KMS-11 (cell line): ENCODE data around the gene PRSS56.
A peak's percentile ranks its signal among the peaks of the same experiment; 100 is the strongest.

Source experiments
- H2AFZ ChIP-seq: fragments of 200-600 bp; sonication (generic); 2 replicates; pipeline ENCODE4 v1.6.1; 2016; ENCODE audit warnings: antibody characterized with exemption, mixed run types, low read depth
- H3K27ac ChIP-seq: fragments of 200-600 bp; sonication (generic); 2 replicates; pipeline ENCODE4 v1.6.1; 2016; ENCODE audit warnings: mild to moderate bottlenecking, mixed run types
- H3K27me3 ChIP-seq: fragments of 200-600 bp; sonication (generic); 2 replicates; pipeline ENCODE4 v1.6.1; 2017; ENCODE audit warnings: mild to moderate bottlenecking, low read depth, mixed run types, moderate library complexity; ENCODE audit not compliant: insufficient read depth
- H3K36me3 ChIP-seq: fragments of 200-600 bp; sonication (generic); 2 replicates; pipeline ENCODE4 v1.6.1; 2017; ENCODE audit warnings: mild to moderate bottlenecking, mixed run types; ENCODE audit not compliant: insufficient read depth
- H3K4me1 ChIP-seq: fragments of 200-600 bp; sonication (generic); 2 replicates; pipeline ENCODE4 v1.6.1; 2016; ENCODE audit warnings: mild to moderate bottlenecking, low read depth, mixed run types; ENCODE audit not compliant: poor library complexity, severe bottlenecking
- H3K4me2 ChIP-seq: fragments of 200-600 bp; sonication (generic); 2 replicates; pipeline ENCODE4 v1.7.0; 2016; ENCODE audit warnings: mild to moderate bottlenecking, mixed run types
- H3K4me3 ChIP-seq: fragments of 200-600 bp; sonication (generic); IDR thresholded peaks from 2 replicates; pipeline ENCODE4 v1.6.1; 2017; ENCODE audit warnings: low read depth, low read length, mixed read lengths; ENCODE audit not compliant: insufficient read depth
- H3K79me2 ChIP-seq: fragments of 200-600 bp; sonication (generic); 2 replicates; pipeline ENCODE4 v1.6.1; 2016; ENCODE audit warnings: low read depth, mixed run types; ENCODE audit not compliant: insufficient read depth
- H3K9ac ChIP-seq: fragments of 200-600 bp; sonication (generic); 2 replicates; pipeline ENCODE4 v1.6.1; 2016; ENCODE audit warnings: mild to moderate bottlenecking, mixed run types
- H4K20me1 ChIP-seq: fragments of 200-600 bp; sonication (generic); 2 replicates; pipeline ENCODE4 v1.6.1; 2016; ENCODE audit warnings: mild to moderate bottlenecking, mixed run types; ENCODE audit not compliant: insufficient read depth
- CTCF ChIP-seq: fragments of 200-600 bp; sonication (generic); conservative IDR thresholded peaks from 2 replicates; pipeline ENCODE4 v1.6.1; 2017; ENCODE audit warnings: low read depth, mild to moderate bottlenecking, antibody characterized with exemption, low read length, moderate library complexity, mixed read lengths

Gene PRSS56

DNA sequence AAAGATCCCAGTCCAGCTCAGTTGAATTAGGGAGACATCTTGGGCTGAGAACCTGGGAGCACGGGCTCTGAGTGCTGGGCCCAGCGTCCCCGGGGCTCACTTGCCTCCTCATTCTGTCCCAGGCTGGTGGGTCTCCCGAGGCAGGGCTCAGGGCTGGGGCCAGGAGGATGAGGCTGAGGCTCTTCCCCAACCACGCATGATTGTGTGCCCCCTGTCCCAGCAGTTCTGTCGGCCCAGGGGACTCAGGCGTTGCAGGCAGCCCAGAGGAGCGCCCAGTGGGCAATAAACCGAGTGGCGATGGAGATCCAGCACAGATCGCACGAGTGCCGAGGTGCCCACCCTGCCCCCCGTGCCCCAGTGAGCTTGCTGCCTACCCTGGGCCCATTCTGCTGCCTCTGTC, 910 bp downstream of the PRSS56 start:
- Histone ChIP-seq H3K27me3 (peaks cover 41% of the 10 kb centered on the region), H4K20me1 (no peaks in the 10 kb centered on the region), H3K9ac (no peak overlapping the region), H3K4me1 (no peaks in the 10 kb centered on the region), H3K79me2 (no peaks in the 10 kb centered on the region), H3K4me3 (no peak overlapping the region), H3K27ac (no peak overlapping the region), H3K4me2 (no peak overlapping the region), H3K36me3 (no peaks in the 10 kb centered on the region), H2AFZ (no peak overlapping the region)
- TF ChIP-seq CTCF, result no peak

- no peak overlapping the region for H3K9ac ChIP-seq
- H2AFZ ChIP-seq, result no peak overlapping the region; the same call in 1 of the 2 replicates
- no peak overlapping the region for H3K4me3 ChIP-seq
- peaks cover 41% of the 10 kb centered on the region for H3K27me3 ChIP-seq
- no peaks in the 10 kb centered on the region for H4K20me1 ChIP-seq
- no peak overlapping the region for H3K27ac ChIP-seq
- no peak overlapping the region for H3K4me2 ChIP-seq
- no peaks in the 10 kb centered on the region for H3K4me1 ChIP-seq
- H3K79me2 ChIP-seq, result no peaks in the 10 kb centered on the region
- peak; percentile 65 for TF ChIP-seq CTCF
- no peaks in the 10 kb centered on the region for H3K36me3 ChIP-seq
These were observed 1.9 kb downstream of the PRSS56 start for GRCh38 chr2:232521959-232522622.

DNA sequence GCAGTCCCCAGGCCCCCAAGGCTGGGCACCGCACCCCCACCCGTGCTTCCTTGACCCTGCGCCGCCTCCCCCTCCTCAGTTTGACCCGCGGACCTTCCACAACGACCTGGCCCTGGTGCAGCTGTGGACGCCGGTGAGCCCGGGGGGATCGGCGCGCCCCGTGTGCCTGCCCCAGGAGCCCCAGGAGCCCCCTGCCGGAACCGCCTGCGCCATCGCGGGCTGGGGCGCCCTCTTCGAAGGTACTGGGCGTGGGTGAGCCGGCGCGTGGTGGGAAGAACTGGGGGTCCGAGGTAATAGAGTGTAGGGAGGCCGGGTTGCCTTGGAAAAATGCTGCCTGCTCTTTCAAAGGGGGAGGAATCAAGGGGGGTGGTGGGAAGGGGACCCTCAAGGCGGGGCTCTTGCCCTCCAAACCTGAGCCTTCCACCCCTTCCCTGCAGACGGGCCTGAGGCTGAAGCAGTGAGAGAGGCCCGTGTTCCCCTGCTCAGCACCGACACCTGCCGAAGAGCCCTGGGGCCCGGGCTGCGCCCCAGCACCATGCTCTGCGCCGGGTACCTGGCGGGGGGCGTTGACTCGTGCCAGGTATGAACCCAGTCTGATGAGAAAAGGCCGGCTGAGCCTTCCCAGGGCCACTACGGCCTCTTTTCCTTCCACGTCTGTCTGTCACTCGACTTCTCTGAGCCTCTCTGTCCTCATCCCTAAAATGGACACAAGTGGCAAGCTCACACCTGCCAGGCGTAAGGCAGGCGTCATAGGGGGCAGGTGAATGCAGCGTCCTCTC, 2.6 kb downstream of the PRSS56 start:
- Histone ChIP-seq H3K4me1 (no peaks in the 10 kb centered on the region), H4K20me1 (no peaks in the 10 kb centered on the region), H3K4me3 (no peak overlapping the region), H3K4me2 (no peak overlapping the region), H3K36me3 (no peaks in the 10 kb centered on the region), H3K79me2 (no peaks in the 10 kb centered on the region), H3K27me3 (peaks cover 41% of the 10 kb centered on the region), H2AFZ (no peak overlapping the region), H3K27ac (no peak overlapping the region), H3K9ac (no peak overlapping the region)
- TF ChIP-seq CTCF, result no peak

GRCh38 chr2:232523402-232523681, 3.2 kb downstream of the PRSS56 start:
- no peak overlapping the region for H3K9ac ChIP-seq
- no peaks in the 10 kb centered on the region for H4K20me1 ChIP-seq
- no peak for TF ChIP-seq CTCF
- H2AFZ ChIP-seq, result no peak overlapping the region
- no peak overlapping the region for H3K27ac ChIP-seq
- no peaks in the 10 kb centered on the region for H3K79me2 ChIP-seq
- no peak overlapping the region for H3K4me2 ChIP-seq
- H3K36me3 ChIP-seq, result no peaks in the 10 kb centered on the region
- H3K4me1 ChIP-seq, result no peaks in the 10 kb centered on the region
- H3K27me3 ChIP-seq, result peaks cover 41% of the 10 kb centered on the region
- no peak overlapping the region for H3K4me3 ChIP-seq
